Ishikawa (cell line): ENCODE measurements around the gene VDR.

ENCODE experiments used
- CEBPB ChIP-seq: IDR thresholded peaks from 2 replicates; pipeline ENCODE4 v1.6.1; 2012
- CREB1 ChIP-seq: IDR thresholded peaks from 2 replicates; pipeline ENCODE4 v1.6.1; 2012; ENCODE audit warnings: low read depth
- EGR1 ChIP-seq: IDR thresholded peaks from 2 replicates; pipeline ENCODE4 v1.6.1; 2012
- EP300 ChIP-seq: IDR thresholded peaks from 2 replicates; pipeline ENCODE4 v1.6.1; 2012; ENCODE audit warnings: borderline replicate concordance
- FOXM1 ChIP-seq: IDR thresholded peaks from 2 replicates; pipeline ENCODE4 v1.6.1; 2012; ENCODE audit warnings: low read depth, borderline replicate concordance
- NFIC ChIP-seq: IDR thresholded peaks from 2 replicates; pipeline ENCODE4 v1.6.1; 2012
- RAD21 ChIP-seq: IDR thresholded peaks from 2 replicates; pipeline ENCODE4 v1.6.1; 2012; ENCODE audit warnings: low read depth
- TAF1 ChIP-seq: IDR thresholded peaks from 2 replicates; pipeline ENCODE4 v1.6.1; 2012; ENCODE audit warnings: low read depth, mild to moderate bottlenecking
- TCF12 ChIP-seq: IDR thresholded peaks from 2 replicates; pipeline ENCODE4 v1.6.1; 2012; ENCODE audit warnings: low read depth
- TEAD4 ChIP-seq: IDR thresholded peaks from 2 replicates; pipeline ENCODE4 v1.6.1; 2012
- YY1 ChIP-seq: IDR thresholded peaks from 2 replicates; pipeline ENCODE4 v1.6.1; 2012; ENCODE audit warnings: low read depth
- ZBTB7A ChIP-seq: IDR thresholded peaks from 2 replicates; pipeline ENCODE4 v1.6.1; 2012; ENCODE audit warnings: low read depth
- TF ChIP-seq, protein P1 (sequence below): IDR thresholded peaks from 2 replicates; pipeline ENCODE4 v1.6.1; 2012
- TF ChIP-seq, protein P2 (sequence below): IDR thresholded peaks from 2 replicates; pipeline ENCODE4 v1.6.1; 2012
- TF ChIP-seq, protein P3 (sequence below): IDR thresholded peaks from 2 replicates; pipeline ENCODE4 v1.6.1; 2012; ENCODE audit warnings: low read depth, mild to moderate bottlenecking

VDR gene

DNA sequence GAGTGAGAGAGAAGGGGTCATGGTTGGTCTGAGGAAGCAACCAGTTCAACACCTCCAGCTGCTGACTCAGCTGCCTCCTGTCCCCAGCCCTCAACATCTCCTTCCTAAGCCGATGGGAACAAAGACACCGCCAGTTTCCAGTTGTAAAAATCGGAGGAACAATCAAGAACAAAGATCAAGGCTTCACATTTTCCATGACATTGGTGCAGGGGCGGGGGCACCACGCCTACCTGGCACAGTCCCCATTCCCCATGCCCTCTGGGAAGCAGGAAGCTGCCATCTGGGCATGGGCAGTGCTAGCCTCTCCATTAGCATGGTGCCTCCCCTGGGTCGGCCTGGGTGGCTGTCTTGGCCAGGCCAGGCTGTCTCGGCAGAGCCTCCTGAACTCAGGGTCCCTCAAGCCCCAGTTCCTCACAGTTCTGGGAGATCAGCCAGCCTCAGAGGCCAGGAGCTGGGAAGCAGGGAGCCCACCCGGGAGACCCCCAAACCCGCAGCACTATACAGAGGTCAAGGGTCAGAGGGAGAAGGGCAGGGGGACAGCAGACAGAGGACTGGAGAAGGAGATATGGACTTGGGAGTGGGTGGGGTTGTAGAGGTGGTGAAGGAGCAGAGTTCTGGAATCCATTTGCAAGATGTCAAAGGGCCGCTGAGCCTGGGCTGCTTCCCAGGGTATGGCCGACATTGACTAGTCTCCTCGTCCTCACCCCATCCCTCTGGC is 39.0 kb upstream of the VDR start:
- TF ChIP-seq TCF12: no peak
- TF ChIP-seq RAD21: no peak
- no peak for TF ChIP-seq EGR1
- TF ChIP-seq CREB1: no peak
- TF ChIP-seq ZBTB7A: no peak
- no peak for TF ChIP-seq TEAD4
- TF ChIP-seq EP300: no peak
- no peak for TF ChIP-seq NFIC
- no peak for TF ChIP-seq TAF1
- no peak for TF ChIP-seq YY1
- TF ChIP-seq, protein P1, sequence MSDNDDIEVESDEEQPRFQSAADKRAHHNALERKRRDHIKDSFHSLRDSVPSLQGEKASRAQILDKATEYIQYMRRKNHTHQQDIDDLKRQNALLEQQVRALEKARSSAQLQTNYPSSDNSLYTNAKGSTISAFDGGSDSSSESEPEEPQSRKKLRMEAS: no peak
- TF ChIP-seq CEBPB: no peak
- TF ChIP-seq, protein P2, sequence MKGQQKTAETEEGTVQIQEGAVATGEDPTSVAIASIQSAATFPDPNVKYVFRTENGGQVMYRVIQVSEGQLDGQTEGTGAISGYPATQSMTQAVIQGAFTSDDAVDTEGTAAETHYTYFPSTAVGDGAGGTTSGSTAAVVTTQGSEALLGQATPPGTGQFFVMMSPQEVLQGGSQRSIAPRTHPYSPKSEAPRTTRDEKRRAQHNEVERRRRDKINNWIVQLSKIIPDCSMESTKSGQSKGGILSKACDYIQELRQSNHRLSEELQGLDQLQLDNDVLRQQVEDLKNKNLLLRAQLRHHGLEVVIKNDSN: no peak
- TF ChIP-seq, protein P3, sequence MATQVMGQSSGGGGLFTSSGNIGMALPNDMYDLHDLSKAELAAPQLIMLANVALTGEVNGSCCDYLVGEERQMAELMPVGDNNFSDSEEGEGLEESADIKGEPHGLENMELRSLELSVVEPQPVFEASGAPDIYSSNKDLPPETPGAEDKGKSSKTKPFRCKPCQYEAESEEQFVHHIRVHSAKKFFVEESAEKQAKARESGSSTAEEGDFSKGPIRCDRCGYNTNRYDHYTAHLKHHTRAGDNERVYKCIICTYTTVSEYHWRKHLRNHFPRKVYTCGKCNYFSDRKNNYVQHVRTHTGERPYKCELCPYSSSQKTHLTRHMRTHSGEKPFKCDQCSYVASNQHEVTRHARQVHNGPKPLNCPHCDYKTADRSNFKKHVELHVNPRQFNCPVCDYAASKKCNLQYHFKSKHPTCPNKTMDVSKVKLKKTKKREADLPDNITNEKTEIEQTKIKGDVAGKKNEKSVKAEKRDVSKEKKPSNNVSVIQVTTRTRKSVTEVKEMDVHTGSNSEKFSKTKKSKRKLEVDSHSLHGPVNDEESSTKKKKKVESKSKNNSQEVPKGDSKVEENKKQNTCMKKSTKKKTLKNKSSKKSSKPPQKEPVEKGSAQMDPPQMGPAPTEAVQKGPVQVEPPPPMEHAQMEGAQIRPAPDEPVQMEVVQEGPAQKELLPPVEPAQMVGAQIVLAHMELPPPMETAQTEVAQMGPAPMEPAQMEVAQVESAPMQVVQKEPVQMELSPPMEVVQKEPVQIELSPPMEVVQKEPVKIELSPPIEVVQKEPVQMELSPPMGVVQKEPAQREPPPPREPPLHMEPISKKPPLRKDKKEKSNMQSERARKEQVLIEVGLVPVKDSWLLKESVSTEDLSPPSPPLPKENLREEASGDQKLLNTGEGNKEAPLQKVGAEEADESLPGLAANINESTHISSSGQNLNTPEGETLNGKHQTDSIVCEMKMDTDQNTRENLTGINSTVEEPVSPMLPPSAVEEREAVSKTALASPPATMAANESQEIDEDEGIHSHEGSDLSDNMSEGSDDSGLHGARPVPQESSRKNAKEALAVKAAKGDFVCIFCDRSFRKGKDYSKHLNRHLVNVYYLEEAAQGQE: no peak
- no peak for TF ChIP-seq FOXM1

DNA sequence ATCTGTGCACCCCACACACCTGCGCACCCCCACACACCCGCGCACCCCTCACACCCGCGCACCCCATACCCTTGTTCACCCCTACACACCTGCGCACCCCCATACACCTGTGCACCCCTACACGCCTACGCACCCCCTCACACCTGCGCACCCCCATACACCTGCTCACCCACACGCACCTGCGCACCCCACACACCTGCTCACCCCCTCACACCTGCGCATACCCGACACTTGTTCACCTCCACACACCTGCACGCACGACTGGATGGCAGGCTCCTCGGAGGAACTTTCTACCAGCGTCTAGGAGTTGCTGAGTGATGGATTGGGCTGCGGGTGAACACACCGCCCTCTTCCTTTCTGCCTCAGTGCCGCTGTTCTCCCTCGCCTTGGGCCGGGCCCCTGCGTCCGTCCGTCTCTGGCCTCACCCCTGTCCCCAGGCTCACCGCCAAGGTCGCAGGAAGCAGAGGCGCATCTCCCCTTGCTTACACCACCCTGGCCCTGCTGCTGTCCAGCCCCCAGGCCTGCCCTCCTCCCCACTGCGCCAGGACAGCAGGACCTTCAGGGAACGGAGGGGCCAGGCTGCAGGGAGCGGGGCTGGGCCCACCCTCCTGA is 37.9 kb upstream of the VDR start:
- TF ChIP-seq TAF1 (no peak), FOXM1 (no peak), RAD21 (no peak), CEBPB (no peak), TCF12 (no peak), EGR1 (no peak), CREB1 (no peak), TEAD4 (no peak), NFIC (no peak), ZBTB7A (no peak), YY1 (no peak), EP300 (no peak)
- TF ChIP-seq, protein P3: no peak
- TF ChIP-seq, protein P2: no peak
- TF ChIP-seq, protein P1: no peak

DNA sequence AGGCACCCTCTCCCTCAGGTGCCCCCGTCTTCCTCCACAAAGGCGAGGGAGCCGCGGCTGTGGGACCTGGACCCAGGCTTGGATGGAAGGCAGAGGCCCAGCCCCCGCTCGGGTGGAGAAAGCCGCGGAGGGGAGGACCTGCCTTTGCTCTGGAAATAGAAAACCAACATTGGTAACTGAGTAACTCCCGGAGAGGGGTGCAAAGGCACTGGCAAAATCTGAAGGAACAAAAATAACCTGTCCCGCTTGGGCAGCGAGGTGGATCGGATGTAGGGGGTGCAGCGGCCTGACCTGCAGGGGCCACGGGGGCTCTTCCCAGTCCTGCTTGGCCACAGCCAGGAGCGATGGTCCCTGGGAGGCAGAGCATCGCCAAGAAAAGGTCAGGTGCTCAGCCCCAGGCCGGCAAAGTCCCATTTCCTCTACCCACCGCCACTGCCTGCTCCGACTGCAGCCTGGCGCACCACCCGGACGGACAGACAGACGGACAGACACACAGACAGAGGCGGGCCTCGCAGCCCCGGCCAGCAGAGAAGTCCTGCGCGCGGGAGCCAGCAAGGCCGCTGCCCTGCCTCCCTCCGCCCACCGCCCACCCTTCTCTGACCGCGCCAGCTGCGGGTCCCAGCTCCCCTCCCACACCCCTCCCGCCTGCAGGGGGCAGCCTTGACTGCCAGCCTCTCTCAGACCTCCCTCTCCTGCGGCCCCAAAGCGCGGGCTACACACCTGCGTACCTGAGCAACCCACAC is 37.2 kb upstream of the VDR start:
- TF ChIP-seq TCF12: no peak
- peak; percentile 35; the same call in 1 of the 2 replicates for TF ChIP-seq RAD21

DNA sequence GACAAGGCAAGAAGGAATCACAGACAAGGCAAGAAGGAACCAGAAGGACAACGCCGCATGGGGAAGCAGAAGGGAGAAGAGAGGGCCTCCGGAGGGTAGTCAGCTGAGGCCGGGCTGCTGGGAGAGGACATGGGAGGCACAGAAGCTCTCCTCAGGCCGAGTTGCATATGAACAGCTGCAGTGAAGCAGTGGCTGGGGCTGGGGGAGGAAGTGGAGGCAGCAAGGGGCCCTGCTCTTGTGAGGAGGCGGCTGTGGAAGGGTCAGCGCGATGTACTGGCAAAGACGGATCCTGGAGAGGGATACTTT is 36.6 kb upstream of the VDR start:
- TF ChIP-seq EP300 (no peak), YY1 (no peak), CREB1 (no peak), TAF1 (no peak), TEAD4 (no peak), RAD21 (no peak), CEBPB (no peak), ZBTB7A (no peak), EGR1 (no peak), NFIC (no peak), FOXM1 (no peak)
- TF ChIP-seq, protein P3: no peak
- TF ChIP-seq, protein P1: no peak
